Pancreas (tissue), 10 donors: ENCODE data around the gene MAT2B. TPM values are rescaled to one million over a fixed set of nuclear protein-coding genes. Genes with fewer than 3 reads are reported as not detected.

ENCODE experiments used
- ATAC-seq, 4 donors: fragments of 200-7000 bp; cut with Tn5 transposase; one replicate each; pipeline versions ENCODE4 v1.8.0 to v1.9.1; 2020; ENCODE audit warnings: mild to moderate bottlenecking in 4 of 4, moderate library complexity in 4 of 4
- DNase-seq, 6 donors: peaks; one replicate each; pipeline ENCODE4 v3.0.0-alpha.2; 2020
- FAIRE-seq: peaks from 2 replicates; lab custom pipeline; 2012; peaks lifted over from hg19 to GRCh38; lab: Jason Lieb, UNC
- H3K27ac ChIP-seq, 4 donors: fragments of 200-600 bp; sonication (generic); 1 replicate in 3 of 4; 2 replicates in 1 of 4; pipeline versions ENCODE4 v1.5.0 to v1.8.0; 2020
- H3K27me3 ChIP-seq, 4 donors: fragments of 200-600 bp; one replicate each; pipeline ENCODE4 v1.8.0; 2021
- H3K36me3 ChIP-seq, 3 donors: fragments of 200-600 bp; sonication (generic) in 1 of 3; one replicate each; pipeline versions ENCODE4 v1.5.0 to v1.8.0; 2020 to 2021
- H3K4me1 ChIP-seq, 3 donors: fragments of 200-600 bp; one replicate each; pipeline ENCODE4 v1.8.0; 2021
- H3K4me3 ChIP-seq, 4 donors: fragments of 200-600 bp; sonication (generic) in 2 of 4; one replicate each; pipeline versions ENCODE4 v1.5.0 to v1.8.0; 2020 to 2021
- H3K9me3 ChIP-seq, 4 donors: fragments of 200-600 bp; one replicate each; pipeline ENCODE4 v1.8.0; 2021
- WGBS, 2 donors: extraction: QIAGEN DNeasy Blood & Tissue Kit; methylation state at CpG; one replicate each; pipeline ENCODE4 v1.1.7; 2013; 5-methylcytosine and 5-hydroxymethylcytosine counted together
- intact Hi-C, 3 donors: fragments of 100-400 bp; cut with DNase I; formaldehyde crosslinking; loops; one replicate each; pipeline versions ENCODE4 v1.11.1 to v1.14.2; 2022
- polyA plus RNA-seq, 2 donors: library from polyadenylated mRNA; stranded (reverse); fragments of 200-250 nt; gene quantifications; one replicate each; pipeline ENCODE4 v1.2.3, GENCODE V29; 2013
- total RNA-seq, 6 donors: library from RNA; stranded (reverse); fragmentation: NEBNext Ultra II Directional in 4 of 6; extraction: Animal tissue kit (Norgen Biotek cat#: 25700) in 4 of 6; gene quantifications; one replicate each; pipeline versions ENCODE4 v1.2.1 to v1.2.4, GENCODE V29; 2021 to 2023
- TF ChIP-seq, protein P1 (sequence below), 4 donors: fragments of 200-600 bp; sonication (generic) in 3 of 4; IDR thresholded peaks; one replicate each; pipeline versions ENCODE4 v1.5.0 to v1.8.0; 2021; ENCODE audit warnings: antibody characterized with exemption in 4 of 4
- donor health status: healthy with polysubstance abuse.
- donor health status: DM: no; HTN: no; CAD: no; lungs with moderate emphysema.
- donor health status: DM: no; HTN: no; CAD: no.
- donor health status: control.
- donor health status: control.
- donor health status: Bipolar disorder and iron deficiency.
- donor health status: DM: yes; HTN: yes; CAD: no.
- donor health status: DM: no; HTN: no; CAD: no.
- donor health status: DM: no; HTN: no; CAD: no.
- donor health status: DM: yes; HTN: yes; CAD: no.

Gene MAT2B
- total and polyA plus RNA-seq, 8 donors: 9.2 to 34.6 (median 15.9) TPM

DNA sequence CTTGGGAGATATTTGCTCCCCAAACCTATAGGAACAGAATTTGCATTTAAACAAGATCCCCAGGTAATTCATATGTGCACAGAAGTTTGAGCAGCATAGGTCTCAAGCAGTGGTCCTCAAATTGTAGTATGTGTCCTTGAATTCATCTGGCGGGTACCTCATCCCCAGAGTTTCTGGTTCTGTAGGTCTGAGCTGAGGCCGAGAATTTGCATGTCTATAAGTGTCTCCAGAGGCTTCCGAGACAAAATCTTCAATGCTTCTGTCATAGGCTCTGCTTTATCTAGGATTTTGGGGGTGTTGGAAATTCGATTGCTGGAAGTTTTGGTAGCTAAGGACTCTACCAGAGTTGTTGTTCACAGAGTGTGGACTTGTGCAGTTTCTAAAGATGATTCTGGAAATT lies 38.6 kb downstream of the MAT2B start:
- ATAC-seq (no peak), DNase-seq (no peak), FAIRE-seq (no peak)
- H3K36me3 ChIP-seq: no peaks in the 10 kb centered on the region
- intact Hi-C loops: no loop called here
- H3K27me3 ChIP-seq: peaks cover 0 to 3% (median 0%) of the 10 kb centered on the region in 4 donors
- H3K4me1 ChIP-seq: no peaks in the 10 kb centered on the region
- no peak overlapping the region for H3K27ac ChIP-seq
- TF ChIP-seq, protein P1, sequence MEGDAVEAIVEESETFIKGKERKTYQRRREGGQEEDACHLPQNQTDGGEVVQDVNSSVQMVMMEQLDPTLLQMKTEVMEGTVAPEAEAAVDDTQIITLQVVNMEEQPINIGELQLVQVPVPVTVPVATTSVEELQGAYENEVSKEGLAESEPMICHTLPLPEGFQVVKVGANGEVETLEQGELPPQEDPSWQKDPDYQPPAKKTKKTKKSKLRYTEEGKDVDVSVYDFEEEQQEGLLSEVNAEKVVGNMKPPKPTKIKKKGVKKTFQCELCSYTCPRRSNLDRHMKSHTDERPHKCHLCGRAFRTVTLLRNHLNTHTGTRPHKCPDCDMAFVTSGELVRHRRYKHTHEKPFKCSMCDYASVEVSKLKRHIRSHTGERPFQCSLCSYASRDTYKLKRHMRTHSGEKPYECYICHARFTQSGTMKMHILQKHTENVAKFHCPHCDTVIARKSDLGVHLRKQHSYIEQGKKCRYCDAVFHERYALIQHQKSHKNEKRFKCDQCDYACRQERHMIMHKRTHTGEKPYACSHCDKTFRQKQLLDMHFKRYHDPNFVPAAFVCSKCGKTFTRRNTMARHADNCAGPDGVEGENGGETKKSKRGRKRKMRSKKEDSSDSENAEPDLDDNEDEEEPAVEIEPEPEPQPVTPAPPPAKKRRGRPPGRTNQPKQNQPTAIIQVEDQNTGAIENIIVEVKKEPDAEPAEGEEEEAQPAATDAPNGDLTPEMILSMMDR (IDR thresholded peaks at IDR 0.05): no peak
- H3K9me3 ChIP-seq: no peaks in the 10 kb centered on the region
- 69 to 71% methylated on average over 4 of the region's 4 CpGs for WGBS, 2 donors
- no peak overlapping the region for H3K4me3 ChIP-seq

DNA sequence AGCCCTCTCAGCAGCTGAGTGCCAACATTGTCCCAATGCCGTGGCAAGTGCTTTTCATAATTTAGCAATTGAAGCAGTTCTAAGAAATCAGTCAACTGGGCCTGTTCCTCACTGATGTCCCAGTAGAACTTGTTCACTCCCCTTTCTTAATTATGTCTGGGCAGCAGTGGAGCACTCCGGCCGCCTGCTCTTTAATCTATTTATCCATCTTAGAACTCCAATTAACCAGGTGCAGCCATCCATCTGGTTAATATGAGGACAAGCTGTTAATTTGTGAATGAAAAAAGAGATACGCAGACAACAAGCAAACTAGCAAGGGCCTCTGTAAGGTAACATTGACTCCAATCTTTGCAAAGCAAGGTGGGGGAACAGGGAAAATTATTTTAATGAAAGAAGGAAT lies 39.4 kb downstream of the MAT2B start:
- FAIRE-seq: no peak
- WGBS, 2 donors: 85 to 90% methylated on average over 4 of the region's 4 CpGs

DNA sequence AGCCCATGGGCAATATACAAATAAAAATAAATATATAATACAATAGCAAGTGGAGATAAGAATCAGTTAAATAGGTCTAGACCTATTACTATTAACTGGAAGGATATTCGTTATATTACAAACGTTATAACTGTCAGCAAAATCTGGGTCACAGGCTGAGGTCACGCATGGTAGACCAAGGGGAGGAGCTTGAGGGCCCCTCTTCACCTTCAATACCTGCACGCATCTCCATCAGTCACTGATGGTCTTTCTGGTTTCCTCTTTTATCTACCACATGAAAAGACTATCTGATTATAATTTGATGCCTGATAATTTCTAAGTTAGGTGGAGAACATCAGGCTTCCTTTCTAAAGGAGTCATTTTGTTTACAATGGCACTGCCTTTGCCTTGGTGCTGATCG lies 43.2 kb downstream of the MAT2B start:
- intact Hi-C loops: no loop called here

More for the DNA sequence above, 39.4 kb downstream of the MAT2B start:
- H3K4me1 ChIP-seq: no peaks in the 10 kb centered on the region
- intact Hi-C loops: no loop called here
- no peak for ATAC-seq
- H3K27me3 ChIP-seq: peaks cover 0 to 3% (median 0%) of the 10 kb centered on the region in 4 donors
- no peak for DNase-seq
- H3K27ac ChIP-seq: no peak overlapping the region
- H3K36me3 ChIP-seq: no peaks in the 10 kb centered on the region
- no peak overlapping the region for H3K4me3 ChIP-seq
- no peaks in the 10 kb centered on the region for H3K9me3 ChIP-seq
- TF ChIP-seq, protein P1 (IDR thresholded peaks at IDR 0.05): no peak

DNA sequence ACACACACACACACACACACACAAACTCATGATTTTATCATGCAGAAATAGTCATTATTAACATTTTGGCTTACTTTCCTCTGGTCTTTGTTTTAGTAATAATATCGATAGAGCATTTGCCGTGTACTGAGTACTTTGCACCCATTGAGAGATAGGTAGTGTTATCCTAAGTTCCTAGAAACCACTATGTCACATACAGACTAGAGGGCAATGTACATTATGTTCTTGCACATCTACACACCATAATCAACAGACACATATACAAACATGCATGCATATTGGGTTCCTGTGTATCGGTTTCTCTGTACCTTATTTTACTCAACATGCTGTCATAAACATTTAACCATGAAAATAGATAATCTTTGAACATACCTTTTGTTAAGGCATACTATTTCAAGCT lies 45.7 kb downstream of the MAT2B start:
- ATAC-seq (no peak), FAIRE-seq (no peak), DNase-seq (no peak)
- intact Hi-C loops: no loop called here
- no peaks in the 10 kb centered on the region for H3K36me3 ChIP-seq
- WGBS, 2 donors: 84 to 92% methylated on average over 3 of the region's 3 CpGs
- TF ChIP-seq, protein P1 (IDR thresholded peaks at IDR 0.05): no peak
- H3K27me3 ChIP-seq: no peaks in the 10 kb centered on the region
- no peaks in the 10 kb centered on the region for H3K9me3 ChIP-seq
- no peaks in the 10 kb centered on the region for H3K4me1 ChIP-seq
- H3K27ac ChIP-seq: no peak overlapping the region
- no peak overlapping the region for H3K4me3 ChIP-seq

More for the DNA sequence above, 43.2 kb downstream of the MAT2B start:
- Histone ChIP-seq H3K4me1 (no peaks in the 10 kb centered on the region), H3K27ac (no peak overlapping the region), H3K36me3 (no peaks in the 10 kb centered on the region), H3K27me3 (no peaks in the 10 kb centered on the region), H3K9me3 (no peaks in the 10 kb centered on the region), H3K4me3 (no peak overlapping the region)
- WGBS, 2 donors: 55 to 66% methylated on average over 5 of the region's 5 CpGs
- TF ChIP-seq, protein P1 (IDR thresholded peaks at IDR 0.05): no peak
- ATAC-seq (no peak), FAIRE-seq (no peak), DNase-seq (no peak)

DNA sequence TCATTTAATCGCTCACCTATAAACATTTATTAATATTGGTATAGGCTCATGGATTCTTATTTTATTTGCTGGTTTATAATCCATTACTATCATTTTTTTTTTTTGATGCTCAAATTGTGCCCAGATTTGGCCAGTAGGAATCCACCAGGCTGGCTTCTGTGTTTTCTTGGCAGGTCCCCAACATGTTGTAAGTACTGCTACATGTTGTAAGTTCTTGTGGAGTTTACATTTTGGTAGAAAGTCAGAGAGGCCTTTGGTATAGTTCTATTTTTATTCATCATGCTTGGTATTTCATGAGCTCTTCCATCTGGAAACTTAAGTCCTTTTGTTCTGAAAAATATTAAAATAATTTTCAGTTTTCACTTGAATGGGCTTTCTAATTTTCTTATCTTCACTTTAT lies 47.1 kb downstream of the MAT2B start:
- H3K9me3 ChIP-seq: no peaks in the 10 kb centered on the region
- intact Hi-C loops: no loop called here
- no peak for ATAC-seq

More for the DNA sequence above, 47.1 kb downstream of the MAT2B start:
- 92 to 100% methylated on average over 1 of the region's 1 CpG for WGBS, 2 donors
- H3K27ac ChIP-seq: no peak overlapping the region
- FAIRE-seq (no peak), DNase-seq (no peak)
- TF ChIP-seq, protein P1 (IDR thresholded peaks at IDR 0.05): no peak
- no peak overlapping the region for H3K4me3 ChIP-seq
- no peaks in the 10 kb centered on the region for H3K4me1 ChIP-seq
- H3K27me3 ChIP-seq: no peaks in the 10 kb centered on the region
- H3K36me3 ChIP-seq: no peaks in the 10 kb centered on the region
